C4-2B (cell line): ENCODE data around the gene HS3ST4.

Experiments
- CTCF ChIP-seq: fragments of 450-650 bp; conservative IDR thresholded peaks from 2 replicates; pipeline ENCODE4 v1.5.1; 2017; ENCODE audit warnings: mild to moderate bottlenecking
- ZFX ChIP-seq: fragments of 450-650 bp; IDR thresholded peaks from 2 replicates; pipeline ENCODE4 v1.6.1; 2017

GRCh38 chr16:26129997-26130396 is 438.2 kb downstream of the HS3ST4 start:
- no peak for TF ChIP-seq CTCF
- TF ChIP-seq ZFX, result no peak
